GM06990 (cell line): ENCODE data around the gene PRKCI.
"Not testable (repeated sequence)": the region's sequence is repeated elsewhere in the genome, so short reads cannot be mapped to it uniquely, and the experiment has no call there.

ENCODE experiments used
- DNase-seq: peaks from one replicate; pipeline ENCODE4 v3.0.0-alpha.2; 2011; ENCODE audit not compliant: insufficient read length; ENCODE audit errors: extremely low read depth
- H3K27me3 ChIP-seq: replicated peaks from 2 replicates; pipeline ENCODE4 v1.6.0; 2011; ENCODE audit warnings: low read length; ENCODE audit not compliant: control insufficient read depth, insufficient read depth
- H3K36me3 ChIP-seq: 2 replicates; pipeline ENCODE4 v1.5.1; 2011; ENCODE audit warnings: low read length; ENCODE audit not compliant: control insufficient read depth, insufficient read depth
- H3K4me3 ChIP-seq: replicated peaks from 2 replicates; pipeline ENCODE4 v1.5.1; 2011; ENCODE audit warnings: low read depth, mild to moderate bottlenecking, control low read depth, low read length
- TF ChIP-seq, protein P1 (sequence below): IDR thresholded peaks from 2 replicates; pipeline ENCODE4 v1.5.1; 2011; ENCODE audit warnings: low read length, control low read depth, mild to moderate bottlenecking, inconsistent platforms; ENCODE audit not compliant: insufficient read depth, poor library complexity, severe bottlenecking

Gene PRKCI

DNA sequence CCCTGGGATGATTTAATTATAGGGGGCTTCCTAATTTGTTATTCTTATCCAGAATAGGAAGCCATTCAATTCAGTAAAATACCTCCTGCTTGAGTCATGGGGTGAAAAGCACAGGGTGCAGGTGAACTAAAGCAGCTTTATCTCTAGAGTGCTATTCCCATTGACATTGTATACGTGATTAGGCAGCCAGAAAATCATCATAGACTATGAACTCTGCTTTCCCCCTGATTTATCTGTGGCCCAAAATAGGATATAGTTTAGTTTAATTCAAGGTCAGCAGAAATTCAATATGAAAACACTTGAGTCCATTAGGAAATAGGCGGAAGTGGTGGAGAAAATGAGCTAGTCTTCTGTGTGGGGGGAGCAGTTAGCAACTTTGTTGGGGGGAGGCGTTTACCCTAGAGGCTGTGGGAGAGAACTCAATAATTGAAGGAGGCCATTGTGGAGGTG is 18.2 kb upstream of the PRKCI start:
- H3K27me3 ChIP-seq = no peaks in the 10 kb centered on the region
- DNase-seq = no peak
- H3K36me3 ChIP-seq = no peaks in the 10 kb centered on the region
- no peak overlapping the region for H3K4me3 ChIP-seq
- TF ChIP-seq, protein P1, sequence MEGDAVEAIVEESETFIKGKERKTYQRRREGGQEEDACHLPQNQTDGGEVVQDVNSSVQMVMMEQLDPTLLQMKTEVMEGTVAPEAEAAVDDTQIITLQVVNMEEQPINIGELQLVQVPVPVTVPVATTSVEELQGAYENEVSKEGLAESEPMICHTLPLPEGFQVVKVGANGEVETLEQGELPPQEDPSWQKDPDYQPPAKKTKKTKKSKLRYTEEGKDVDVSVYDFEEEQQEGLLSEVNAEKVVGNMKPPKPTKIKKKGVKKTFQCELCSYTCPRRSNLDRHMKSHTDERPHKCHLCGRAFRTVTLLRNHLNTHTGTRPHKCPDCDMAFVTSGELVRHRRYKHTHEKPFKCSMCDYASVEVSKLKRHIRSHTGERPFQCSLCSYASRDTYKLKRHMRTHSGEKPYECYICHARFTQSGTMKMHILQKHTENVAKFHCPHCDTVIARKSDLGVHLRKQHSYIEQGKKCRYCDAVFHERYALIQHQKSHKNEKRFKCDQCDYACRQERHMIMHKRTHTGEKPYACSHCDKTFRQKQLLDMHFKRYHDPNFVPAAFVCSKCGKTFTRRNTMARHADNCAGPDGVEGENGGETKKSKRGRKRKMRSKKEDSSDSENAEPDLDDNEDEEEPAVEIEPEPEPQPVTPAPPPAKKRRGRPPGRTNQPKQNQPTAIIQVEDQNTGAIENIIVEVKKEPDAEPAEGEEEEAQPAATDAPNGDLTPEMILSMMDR = no peak

DNA sequence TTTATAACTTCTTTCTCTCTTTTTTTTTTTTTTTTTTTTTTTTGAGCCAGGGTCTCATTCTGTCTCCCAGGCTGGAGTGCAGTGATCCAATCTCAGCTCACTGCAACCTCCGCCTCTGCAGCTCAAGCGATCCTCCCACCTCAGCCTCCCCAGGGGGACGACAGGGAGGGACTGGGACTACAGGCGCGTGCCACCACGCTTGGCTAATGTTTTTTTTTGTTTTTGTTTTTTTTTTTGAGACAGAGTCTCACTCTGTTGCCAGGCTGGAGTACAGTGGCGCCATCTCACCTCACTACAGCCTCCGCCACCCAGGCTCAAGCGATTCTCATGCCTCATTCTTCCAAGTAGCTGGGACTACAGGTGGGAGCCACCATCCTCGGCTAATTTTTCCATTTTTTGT is 17.7 kb upstream of the PRKCI start:
- no peak for DNase-seq
- TF ChIP-seq, protein P1 = no peak
- Histone ChIP-seq H3K4me3 (no peak overlapping the region), H3K27me3 (no peaks in the 10 kb centered on the region), H3K36me3 (no peaks in the 10 kb centered on the region)

DNA sequence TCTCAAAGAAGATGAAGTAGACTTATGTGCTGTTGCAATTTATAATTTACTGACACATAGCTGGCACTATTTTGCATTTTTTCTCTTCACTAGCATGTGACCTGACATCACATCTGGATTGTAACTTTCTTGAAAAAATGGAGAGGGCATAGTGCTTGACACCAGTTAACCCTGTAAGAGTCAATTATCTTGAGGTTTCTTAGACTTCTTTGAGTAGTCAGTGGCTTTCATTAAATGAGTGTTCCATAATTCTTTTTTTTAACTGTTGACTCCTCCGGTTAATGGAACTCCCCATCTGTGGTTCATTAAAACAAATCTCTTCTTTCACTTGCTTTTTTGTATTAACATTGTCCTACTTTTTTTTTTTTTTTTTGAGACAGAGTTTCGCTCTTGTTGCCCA is 16.9 kb upstream of the PRKCI start:
- TF ChIP-seq, protein P1 = no peak
- no peak overlapping the region for H3K4me3 ChIP-seq
- DNase-seq = no peak
- H3K36me3 ChIP-seq = no peaks in the 10 kb centered on the region
- H3K27me3 ChIP-seq = no peaks in the 10 kb centered on the region

DNA sequence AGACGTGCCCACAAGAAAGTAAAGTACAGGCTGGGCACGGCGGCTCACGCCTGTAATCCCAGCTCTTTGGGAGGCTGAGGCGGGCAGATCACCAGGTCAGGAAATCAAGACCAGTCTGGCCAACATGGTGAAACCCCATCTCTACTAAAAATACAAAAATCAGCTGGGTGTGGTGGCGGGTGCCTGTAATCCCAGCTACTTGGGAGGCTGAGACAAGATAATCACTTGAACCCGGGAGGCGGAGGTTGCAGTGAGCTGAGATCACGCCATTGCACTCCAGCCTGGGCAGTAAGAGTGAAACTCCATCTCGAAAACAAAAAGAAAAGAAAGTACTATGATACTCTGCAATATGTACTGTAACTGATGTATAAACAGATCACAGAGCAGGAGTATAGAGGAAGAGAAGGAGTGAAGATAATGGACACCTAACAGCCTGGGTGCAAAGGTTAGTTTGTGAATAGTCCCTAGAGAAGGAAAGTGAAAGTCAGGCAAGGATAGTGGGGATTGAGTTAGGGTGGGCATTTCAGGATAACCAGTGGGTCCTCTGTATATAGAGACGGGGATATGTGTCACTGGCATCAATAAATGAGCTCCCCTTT is 16.0 kb upstream of the PRKCI start:
- H3K4me3 ChIP-seq, DNase-seq, H3K36me3 ChIP-seq, H3K27me3 ChIP-seq: not testable (repeated sequence)

DNA sequence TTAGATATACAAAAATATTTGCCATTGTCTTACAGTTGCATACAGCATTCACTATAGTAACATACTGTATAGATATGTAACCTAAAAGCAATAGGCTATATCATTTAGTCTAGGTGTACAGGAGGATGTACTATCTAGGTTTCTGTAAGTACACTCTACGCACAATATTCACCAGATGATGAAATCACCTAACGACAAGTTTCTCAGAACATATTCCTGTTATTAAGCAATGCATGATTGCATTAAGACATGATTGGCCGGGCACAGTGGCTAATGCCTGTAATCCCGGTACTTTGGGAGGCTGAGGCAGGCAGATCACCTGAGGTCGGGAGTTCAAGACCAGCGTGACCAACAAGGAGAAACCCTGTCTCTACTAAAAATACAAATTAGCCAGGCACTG is 14.5 kb upstream of the PRKCI start:
- no peak for DNase-seq
- Histone ChIP-seq H3K27me3 (no peaks in the 10 kb centered on the region), H3K36me3 (no peaks in the 10 kb centered on the region), H3K4me3 (no peak overlapping the region)
- TF ChIP-seq, protein P1 = no peak

DNA sequence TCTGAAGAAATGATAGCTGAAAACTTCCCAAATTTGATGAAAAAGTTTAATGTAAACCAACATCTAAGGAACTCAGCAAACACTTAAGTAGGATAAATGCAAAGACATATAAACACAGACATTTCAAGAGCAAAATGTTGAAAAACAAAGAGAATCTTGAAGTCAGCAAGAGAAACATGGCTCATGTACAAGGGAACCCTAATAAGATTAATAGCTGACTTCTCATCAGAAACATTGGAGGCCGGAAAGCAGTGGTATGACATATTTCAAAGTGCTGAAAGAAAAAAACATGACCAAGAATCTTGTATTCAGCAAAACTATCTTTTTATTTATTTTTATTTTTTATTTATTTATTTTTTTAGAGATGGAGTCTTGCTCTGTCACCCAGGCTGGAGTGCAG is 10.6 kb upstream of the PRKCI start:
- no peak for DNase-seq
- Histone ChIP-seq H3K27me3 (no peaks in the 10 kb centered on the region), H3K4me3 (no peak overlapping the region), H3K36me3 (no peaks in the 10 kb centered on the region)
- TF ChIP-seq, protein P1 = no peak
